Femur (tissue), 1 donor: Measurements from ENCODE around the gene SLIT3.

Source experiments
- DNase-seq: peaks from one replicate; pipeline ENCODE4 v3.0.0-alpha.2; 2017

The SLIT3 gene

GRCh38 chr5:168813184-168813968, 487.6 kb downstream of the SLIT3 start:
- DNase-seq: no peak

DNA sequence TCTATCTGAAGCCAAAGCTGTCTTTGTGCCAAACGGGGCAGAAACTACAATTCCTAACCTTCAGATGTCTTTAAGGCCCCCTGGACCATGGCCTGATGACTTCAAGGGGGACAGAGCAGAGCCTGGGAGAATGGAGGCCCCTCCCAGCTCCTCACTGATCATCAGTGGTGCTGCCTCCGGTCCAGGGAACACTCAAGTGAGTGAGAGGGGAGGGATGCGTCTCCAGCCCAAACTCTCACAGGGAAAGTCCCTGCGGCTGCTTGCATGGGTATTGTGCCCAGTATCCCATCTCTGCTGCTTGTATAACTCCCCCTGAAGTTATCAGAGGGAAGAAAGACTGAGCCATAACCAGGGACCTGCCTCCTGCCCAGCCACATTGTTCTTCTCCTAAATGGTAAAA, 490.3 kb downstream of the SLIT3 start:
- DNase-seq: no peak

GRCh38 chr5:168809218-168809617, 491.7 kb downstream of the SLIT3 start:
- DNase-seq: no peak

- DNase-seq: no peak
These were observed 492.8 kb downstream of the SLIT3 start for GRCh38 chr5:168808051-168808616.

- DNase-seq: peak; percentile 38
These were observed 493.7 kb downstream of the SLIT3 start for GRCh38 chr5:168807287-168807686.

DNA sequence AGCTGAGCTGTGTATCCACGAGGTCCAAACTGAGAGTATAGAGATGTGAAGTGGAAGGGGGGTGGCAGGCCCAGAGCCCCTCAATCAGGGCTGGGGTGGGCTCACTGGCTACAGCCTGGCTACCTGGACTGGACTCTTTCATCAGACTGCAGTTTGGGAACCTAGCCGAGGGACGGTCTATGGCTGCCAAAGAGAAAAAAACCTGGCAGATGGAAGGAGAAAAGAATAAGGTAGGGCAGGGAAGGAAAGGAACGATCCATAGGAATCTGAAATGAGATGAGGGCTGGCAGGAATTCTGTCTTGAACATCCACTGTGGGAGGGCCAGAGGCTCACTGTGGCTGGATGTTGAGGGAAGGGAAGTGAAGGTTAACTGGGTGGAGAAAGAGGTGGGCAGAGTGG, 497.4 kb downstream of the SLIT3 start:
- no peak for DNase-seq

DNA sequence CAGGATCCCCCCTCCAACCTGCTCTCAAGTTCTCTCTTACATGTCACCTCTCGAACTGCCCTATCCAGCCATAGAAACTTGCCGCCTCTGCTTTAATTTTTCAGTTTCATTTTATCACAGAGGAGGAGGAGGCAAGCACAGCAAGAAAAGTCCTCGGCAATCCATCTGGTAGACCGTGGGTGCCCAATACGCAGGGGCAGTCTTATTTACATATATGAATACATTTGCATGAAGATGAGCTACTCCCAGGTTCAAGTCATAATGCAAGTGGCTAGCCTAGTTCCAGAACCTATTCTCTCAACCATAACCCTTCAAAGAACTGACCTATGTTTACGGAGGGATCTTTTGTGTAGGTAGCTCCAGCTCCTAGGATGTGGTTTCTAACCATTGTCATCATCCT, 498.6 kb downstream of the SLIT3 start:
- DNase-seq: no peak

DNA sequence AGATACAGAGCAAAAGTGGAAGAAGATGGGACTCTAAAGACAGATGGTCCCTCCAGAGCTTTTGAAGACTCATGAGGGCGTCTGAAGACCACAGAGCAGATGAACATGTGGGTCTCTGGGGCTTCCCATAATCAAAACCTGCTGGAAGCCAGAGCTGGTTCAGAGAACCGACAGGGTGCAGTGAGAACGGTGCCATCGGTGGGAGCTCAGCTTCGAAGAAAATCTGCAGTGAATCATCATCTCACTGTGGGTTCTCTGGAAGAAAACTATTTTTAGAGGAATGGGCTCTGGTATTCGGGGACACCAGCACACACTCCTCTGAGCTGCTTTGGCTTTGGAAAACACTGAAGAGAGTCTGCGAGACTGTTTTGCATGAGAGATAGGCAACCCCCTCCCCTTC, 499.4 kb downstream of the SLIT3 start:
- no peak for DNase-seq

GRCh38 chr5:168800701-168801100, 500.2 kb downstream of the SLIT3 start:
- no peak for DNase-seq

DNA sequence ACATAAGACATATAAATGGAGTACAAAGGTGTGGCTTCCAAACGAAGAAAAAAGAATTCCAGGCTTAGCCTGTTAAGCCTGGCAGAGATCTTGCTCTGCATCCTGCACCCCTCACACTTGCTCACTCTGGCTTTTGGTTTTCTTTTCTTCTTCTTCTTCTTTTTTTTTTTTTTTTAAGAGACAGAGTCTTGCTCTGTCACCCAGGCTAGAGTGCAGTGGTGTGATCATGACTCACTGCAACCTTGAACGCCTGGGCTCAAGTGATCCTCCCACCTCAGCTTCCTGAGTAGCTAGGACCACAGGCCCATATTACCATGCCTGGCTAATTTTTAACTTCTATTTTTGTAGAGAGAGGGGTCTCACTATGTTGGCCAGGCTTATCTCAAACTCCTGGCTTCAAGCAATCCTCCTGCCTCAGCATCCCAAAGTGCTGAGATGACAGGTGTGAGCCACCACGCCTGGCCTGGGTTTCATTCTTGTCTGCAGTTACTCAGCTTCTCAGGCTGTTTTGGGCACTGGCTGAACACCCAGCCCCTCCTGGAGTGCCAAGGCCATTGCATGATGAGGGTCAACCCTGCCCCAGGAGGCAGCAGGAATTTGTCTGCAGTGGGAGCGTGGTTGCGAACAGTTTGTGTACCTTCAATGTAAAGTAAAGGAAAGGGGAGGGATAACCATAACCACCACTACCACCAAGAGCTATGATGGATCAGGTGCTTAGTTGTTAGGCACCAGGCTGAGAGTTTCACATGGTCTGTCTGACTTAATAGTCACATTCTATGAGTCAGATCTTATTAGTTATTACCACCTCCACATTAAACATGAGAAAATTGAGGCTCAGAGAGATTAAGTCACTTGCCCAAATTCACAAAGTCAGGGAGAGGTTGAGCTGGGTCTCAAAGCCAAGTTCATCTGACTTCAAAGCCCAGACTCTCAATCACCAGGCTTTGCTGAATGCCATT, 502.6 kb downstream of the SLIT3 start:
- DNase-seq: no peak

GRCh38 chr5:168796593-168797580, 504.1 kb downstream of the SLIT3 start:
- DNase-seq: peak; percentile 51

DNA sequence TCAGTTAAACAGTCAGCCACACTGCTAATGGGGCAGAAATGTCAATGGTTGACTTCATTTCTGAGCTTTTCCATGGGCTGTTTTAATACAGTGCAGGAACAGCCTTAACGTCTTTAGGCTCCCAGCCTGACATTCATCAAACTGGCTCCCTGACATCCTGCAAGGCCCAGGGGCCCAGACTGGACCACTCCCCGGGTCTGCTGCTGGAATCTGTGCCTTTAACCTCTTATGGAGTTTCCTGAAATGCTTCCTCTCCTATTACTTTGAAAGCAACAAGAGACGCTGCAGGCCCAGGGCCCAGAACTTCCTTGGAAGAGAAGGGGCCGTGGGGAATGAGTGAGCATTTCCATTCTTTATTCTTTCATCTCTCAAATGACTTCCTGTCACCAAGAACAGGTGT, 504.9 kb downstream of the SLIT3 start:
- DNase-seq: peak; percentile 72

DNA sequence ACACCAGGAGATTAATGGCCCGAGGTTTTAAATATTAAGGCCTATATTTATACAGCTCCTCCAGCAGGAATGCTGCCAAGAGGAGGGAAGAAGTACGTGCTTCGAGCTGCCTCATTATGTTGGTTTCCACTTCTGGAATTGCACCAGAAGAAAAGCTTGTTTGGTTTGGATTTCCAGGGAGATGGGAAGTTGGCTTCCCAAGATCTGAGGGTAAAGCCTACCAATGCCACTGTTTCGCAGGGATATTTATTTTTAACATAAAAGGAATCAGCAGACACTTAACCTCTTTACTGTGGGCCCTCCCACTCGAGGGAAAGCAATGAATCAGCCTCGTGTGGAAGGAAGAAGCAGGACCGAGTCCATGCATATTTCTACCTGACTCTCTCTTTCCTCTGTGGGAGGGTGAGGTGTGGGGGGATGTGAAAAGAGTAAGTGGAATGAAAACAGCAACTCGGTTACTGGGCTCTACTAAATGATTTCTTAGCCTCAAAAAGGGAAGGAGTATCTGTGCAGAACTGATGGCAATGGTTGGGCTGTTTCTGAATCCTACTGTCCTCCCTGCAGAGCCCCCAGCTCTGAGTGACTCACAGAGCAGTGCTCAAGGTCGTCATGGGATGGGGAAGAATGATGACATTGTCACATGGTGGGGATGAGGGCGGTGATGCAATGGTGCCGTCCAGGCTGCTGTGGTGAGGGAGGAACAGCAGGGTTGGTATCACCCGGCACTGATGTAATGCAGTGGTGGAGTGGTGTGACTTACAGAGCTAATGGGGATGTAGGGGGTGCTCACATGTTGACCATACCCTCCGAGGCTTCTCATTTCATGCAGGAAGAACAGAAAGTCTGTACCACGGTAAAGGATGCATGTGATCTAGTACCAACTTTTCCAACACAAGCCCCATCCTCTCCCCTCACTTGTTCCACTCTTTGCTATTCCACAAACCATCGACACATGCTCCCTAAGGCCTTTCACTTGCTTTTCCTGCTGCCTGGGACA, 506.8 kb downstream of the SLIT3 start:
- peak; percentile 52 for DNase-seq

DNA sequence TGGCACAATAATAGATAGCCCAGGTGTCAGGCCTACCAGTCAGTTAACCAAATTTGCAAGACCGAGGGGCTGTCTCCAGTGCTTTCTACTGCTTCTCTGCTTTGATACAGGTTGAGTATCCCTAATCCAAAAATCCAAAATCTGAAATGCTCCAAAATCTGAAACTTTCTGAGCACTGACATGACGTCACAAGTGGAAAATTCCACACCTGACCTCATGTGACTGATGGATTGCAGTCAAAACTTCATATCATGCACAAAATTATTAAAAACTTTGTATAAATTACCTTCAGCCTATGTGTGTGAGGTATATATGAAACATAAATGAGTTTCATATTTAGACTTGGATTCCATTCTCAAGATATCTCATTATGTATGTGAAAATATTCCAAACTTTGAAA, 508.3 kb downstream of the SLIT3 start:
- DNase-seq: no peak

- no peak for DNase-seq
These were observed 510.2 kb downstream of the SLIT3 start for GRCh38 chr5:168790671-168791250.

- no peak for DNase-seq
These were observed 510.8 kb downstream of the SLIT3 start for GRCh38 chr5:168790002-168790635.

DNA sequence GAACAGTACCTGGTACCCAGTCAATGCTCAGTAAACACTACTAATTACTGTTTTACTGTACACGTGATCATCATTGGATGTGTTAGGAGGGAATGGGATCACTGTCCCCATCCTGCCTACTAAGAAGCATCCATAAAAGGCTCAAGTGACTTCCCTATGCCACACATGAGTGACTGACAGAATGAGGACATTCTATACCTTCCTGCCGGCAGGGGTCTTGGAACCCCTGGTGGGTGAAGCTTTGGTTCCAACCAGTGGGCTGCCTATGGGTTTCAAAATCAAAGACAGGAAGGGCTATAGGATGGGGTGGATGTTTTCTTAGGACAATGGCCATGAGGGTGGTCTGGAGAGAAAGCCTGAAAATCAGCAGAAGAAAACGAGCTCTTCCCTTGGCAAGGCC, 512.2 kb downstream of the SLIT3 start:
- DNase-seq: no peak

DNA sequence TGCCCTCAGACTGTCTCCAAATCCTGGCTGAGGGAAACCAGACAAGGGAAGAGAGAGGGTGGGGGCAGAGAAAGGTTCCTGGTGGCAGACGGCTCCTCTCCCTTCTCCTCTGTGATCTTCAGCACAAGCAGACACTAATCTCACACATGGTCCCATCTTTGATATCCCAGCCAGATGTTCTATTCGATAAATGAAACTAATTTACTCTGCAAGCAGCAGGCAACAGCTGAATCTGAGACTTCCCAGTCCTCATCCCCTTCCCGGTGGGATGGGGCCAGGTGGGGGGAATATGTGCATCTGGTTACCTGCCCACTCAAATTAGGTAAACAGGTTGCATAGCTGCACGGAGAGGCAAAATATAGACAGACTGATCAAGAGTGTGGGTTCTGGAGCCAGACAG, 512.8 kb downstream of the SLIT3 start:
- no peak for DNase-seq

DNA sequence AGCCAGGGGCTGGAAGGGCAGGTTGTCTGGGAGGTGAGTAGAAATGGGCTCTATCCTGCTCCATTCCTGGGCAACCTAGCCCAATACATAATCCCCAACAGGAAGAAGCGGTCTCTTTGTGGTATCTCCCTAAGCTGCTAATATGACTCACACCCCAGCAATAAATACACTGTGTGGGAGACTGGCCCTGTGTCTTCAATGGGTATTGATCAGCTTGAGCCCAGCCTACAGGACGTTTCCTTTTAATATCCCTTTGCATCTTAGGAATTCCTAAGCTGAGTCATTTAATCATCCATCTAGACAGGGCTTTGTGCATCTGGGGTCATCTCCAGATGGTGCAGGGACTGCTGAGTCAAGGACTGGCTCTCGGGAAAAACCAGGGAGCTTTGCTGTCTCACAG, 514.8 kb downstream of the SLIT3 start:
- DNase-seq: no peak

DNA sequence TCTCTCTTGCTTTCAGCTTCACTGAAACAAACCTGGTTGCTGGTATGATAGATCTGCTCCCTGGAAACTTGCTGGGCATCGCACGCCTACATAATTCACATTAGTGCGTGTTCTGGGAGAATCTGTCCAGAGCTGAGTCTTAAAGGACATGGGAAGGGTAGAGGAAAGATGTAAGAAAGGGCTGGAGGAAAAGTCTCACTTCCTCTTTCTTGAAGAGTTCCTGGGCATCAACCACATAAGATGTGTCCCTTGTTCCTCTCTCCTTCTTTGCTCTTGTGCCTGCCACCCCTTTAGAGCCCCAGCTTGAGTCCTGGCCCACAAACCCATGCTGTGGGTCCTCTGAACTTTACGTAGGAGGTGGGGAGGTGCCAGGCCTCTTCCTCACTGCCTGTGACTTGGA, 516.5 kb downstream of the SLIT3 start:
- no peak for DNase-seq
